HCT116 (cell line): ENCODE measurements around the gene STYXL1. TPM values are rescaled to one million over a fixed set of nuclear protein-coding genes. Genes with fewer than 3 reads are reported as not detected.

Experiments
- ATAC-seq: fragments of 200-7000 bp; cut with Tn5 transposase; 2 replicates; pipeline ENCODE4 v1.9.1; 2020; ENCODE audit warnings: mild to moderate bottlenecking, moderate library complexity
- BruUV-seq: library from RNA; stranded (reverse); fragments of 400-500 nt; replicated peaks from 2 replicates; lab custom pipeline; 2021; lab: Mats Ljungman, UMichigan
- CTCF ChIA-PET: fragments of 300-600 bp; sonication (Branson Sonifier 250); formaldehyde crosslinking; loops from one replicate; lab custom pipeline; 2021; ENCODE audit warnings: antibody characterized with exemption; lab: Charles Lee
- POLR2A ChIA-PET: fragments of 300-600, 350-600 bp; sonication (Branson Sonifier 250); formaldehyde crosslinking; loops from one replicate; lab custom pipeline; 2021; ENCODE audit warnings: antibody characterized with exemption; lab: Charles Lee
- RAD21 ChIA-PET, 2 experiments: fragments of 300-600 bp; sonication (Branson Sonifier 250); formaldehyde crosslinking; loops; one replicate each; lab custom pipeline; 2023; ENCODE audit warnings: low total read pairs in 2 of 2; ENCODE audit not compliant: uncharacterized antibody in 2 of 2, unreplicated experiment in 2 of 2, low non-redundant PET in 1 of 2; lab: Charles Lee
- DNase-seq: peaks from one replicate; pipeline ENCODE4 v3.0.0-alpha.2; 2010; ENCODE audit warnings: low read depth, low spot score
- H2AFZ ChIP-seq: fragments of 200-600 bp; shearing (Covaris generic), sonication (generic); 2 replicates; pipeline ENCODE4 v1.6.1; 2017; ENCODE audit warnings: low read depth, mixed run types, mixed read lengths, antibody characterized with exemption, low read length; ENCODE audit not compliant: poor library complexity, severe bottlenecking
- H3K27ac ChIP-seq: 2 replicates; pipeline ENCODE4 v1.5.1; 2012; ENCODE audit warnings: low read depth, low read length
- H3K27me3 ChIP-seq: fragments of 200-600 bp; sonication (generic); 2 replicates; pipeline ENCODE4 v1.6.1; 2016; ENCODE audit warnings: mixed run types, low read length, mixed read lengths; ENCODE audit not compliant: insufficient read depth
- H3K36me3 ChIP-seq, 2 experiments: fragments of 200-500 bp in 1 of 2; fragments of 200-600 bp in 1 of 2; sonication (Bioruptor generic) in 1 of 2; sonication (generic) in 1 of 2; 2 replicates each; pipeline versions ENCODE4 v1.5.1 to v1.6.1; 2014 to 2016; ENCODE audit warnings: low read length in 2 of 2, inconsistent platforms in 1 of 2, mixed read lengths in 1 of 2, mixed run types in 1 of 2; ENCODE audit not compliant: insufficient read depth in 2 of 2, control insufficient read depth in 1 of 2
- H3K4me1 ChIP-seq, 2 experiments: fragments of 200-600 bp in 1 of 2; sonication (generic) in 1 of 2; 2 replicates each; pipeline versions ENCODE4 v1.5.1 to v1.6.1; 2012 to 2017; ENCODE audit warnings: low read length in 2 of 2, inconsistent platforms in 1 of 2, mild to moderate bottlenecking in 1 of 2, mixed read lengths in 1 of 2, mixed run types in 1 of 2, moderate library complexity in 1 of 2; ENCODE audit not compliant: insufficient read depth in 2 of 2, control insufficient read depth in 1 of 2
- H3K4me2 ChIP-seq: fragments of 200-600 bp; sonication (generic); 2 replicates; pipeline ENCODE4 v1.6.1; 2017; ENCODE audit warnings: mixed run types, low read length, mixed read lengths
- H3K4me3 ChIP-seq, 2 experiments: fragments of 200-600 bp in 1 of 2; sonication (generic) in 1 of 2; replicated peaks in 1 of 2; 2 replicates each; pipeline ENCODE4 v1.5.1; 2011 to 2016; ENCODE audit warnings: low read length in 2 of 2, control low read depth in 1 of 2, low read depth in 1 of 2, mild to moderate bottlenecking in 1 of 2, mixed read lengths in 1 of 2, mixed run types in 1 of 2
- H3K79me2 ChIP-seq: fragments of 200-600 bp; sonication (generic); 2 replicates; pipeline ENCODE4 v1.6.1; 2017; ENCODE audit warnings: mild to moderate bottlenecking, mixed run types, low read length, moderate library complexity, mixed read lengths; ENCODE audit not compliant: insufficient read depth
- H3K9ac ChIP-seq: fragments of 200-600 bp; sonication (generic); 2 replicates; pipeline ENCODE4 v1.6.1; 2016; ENCODE audit warnings: low read length, mixed read lengths
- H3K9me2 ChIP-seq: fragments of 200-600 bp; sonication (generic), shearing (Covaris generic); 2 replicates; pipeline ENCODE4 v1.6.1; 2017; ENCODE audit warnings: mixed run types, mild to moderate bottlenecking, moderate library complexity; ENCODE audit not compliant: insufficient read depth
- H3K9me3 ChIP-seq, 2 experiments: fragments of 200-500 bp in 1 of 2; fragments of 200-600 bp in 1 of 2; sonication (Bioruptor generic) in 1 of 2; sonication (generic) in 1 of 2; 2 replicates each; pipeline ENCODE4 v1.6.1; 2014 to 2017; ENCODE audit warnings: low read length in 2 of 2, mixed read lengths in 2 of 2, inconsistent platforms in 1 of 2, low read depth in 1 of 2, mild to moderate bottlenecking in 1 of 2, mixed run types in 1 of 2, moderate library complexity in 1 of 2; ENCODE audit not compliant: control insufficient read depth in 1 of 2, insufficient read depth in 1 of 2
- H4K20me1 ChIP-seq: fragments of 200-600 bp; sonication (generic), shearing (Covaris generic); 2 replicates; pipeline ENCODE4 v1.6.1; 2017; ENCODE audit warnings: mixed run types, mild to moderate bottlenecking, moderate library complexity; ENCODE audit not compliant: insufficient read depth
- ATF3 ChIP-seq: IDR thresholded peaks from 2 replicates; pipeline ENCODE4 v1.6.1; 2012
- CBX3 ChIP-seq: IDR thresholded peaks from 2 replicates; pipeline ENCODE4 v1.6.1; 2012; ENCODE audit warnings: low read depth
- CEBPB ChIP-seq: IDR thresholded peaks from 2 replicates; pipeline ENCODE4 v1.6.1; 2012; ENCODE audit warnings: low read depth
- CTCF ChIP-seq, 3 experiments: fragments of 200-600 bp in 1 of 3; sonication (generic) in 1 of 3; IDR thresholded peaks in 2 of 3; conservative IDR thresholded peaks in 1 of 3; 2 replicates each; pipeline ENCODE4 v1.5.1; 2012 to 2017; ENCODE audit warnings: low read depth in 2 of 3, low read length in 2 of 3, antibody characterized with exemption in 1 of 3, borderline replicate concordance in 1 of 3, control low read depth in 1 of 3, mild to moderate bottlenecking in 1 of 3, mixed read lengths in 1 of 3, mixed run types in 1 of 3, moderate library complexity in 1 of 3; ENCODE audit not compliant: insufficient read depth in 1 of 3
- EGR1 ChIP-seq: IDR thresholded peaks from 2 replicates; pipeline ENCODE4 v1.6.1; 2012; ENCODE audit warnings: low read depth
- ELF1 ChIP-seq: IDR thresholded peaks from 2 replicates; pipeline ENCODE4 v1.6.1; 2012; ENCODE audit warnings: low read depth, borderline replicate concordance
- EZH2 ChIP-seq: fragments of 200-600 bp; sonication (generic); IDR thresholded peaks from 2 replicates; pipeline ENCODE4 v1.6.1; 2017; ENCODE audit warnings: antibody characterized with exemption, mixed run types
- EZH2phosphoT487 ChIP-seq: fragments of 200-600 bp; IDR thresholded peaks from 2 replicates; pipeline ENCODE4 v1.6.1; 2018; ENCODE audit warnings: antibody characterized with exemption, borderline replicate concordance
- FOSL1 ChIP-seq: IDR thresholded peaks from 2 replicates; pipeline ENCODE4 v1.6.1; 2012; ENCODE audit warnings: low read depth
- JUND ChIP-seq: IDR thresholded peaks from 2 replicates; pipeline ENCODE4 v1.6.1; 2012
- MAX ChIP-seq: IDR thresholded peaks from 2 replicates; pipeline ENCODE4 v1.6.1; 2012
- POLR2AphosphoS5 ChIP-seq: IDR thresholded peaks from 2 replicates; pipeline ENCODE4 v1.6.1; 2011; ENCODE audit warnings: mild to moderate bottlenecking, low read depth, low read length, moderate library complexity
- RAD21 ChIP-seq: IDR thresholded peaks from 2 replicates; pipeline ENCODE4 v1.6.1; 2012; ENCODE audit warnings: low read depth, mild to moderate bottlenecking
- REST ChIP-seq: IDR thresholded peaks from 2 replicates; pipeline ENCODE4 v1.6.1; 2012; ENCODE audit warnings: low read depth
- SIN3A ChIP-seq: IDR thresholded peaks from 2 replicates; pipeline ENCODE4 v1.6.1; 2012; ENCODE audit warnings: low read depth
- TCF7L2 ChIP-seq: IDR thresholded peaks from 2 replicates; pipeline ENCODE4 v1.7.0; 2011; ENCODE audit warnings: borderline replicate concordance, inconsistent platforms; ENCODE audit not compliant: insufficient read depth, insufficient read length; ENCODE audit errors: extremely low read depth
- ZBTB33 ChIP-seq: IDR thresholded peaks from 2 replicates; pipeline ENCODE4 v1.6.1; 2011; ENCODE audit warnings: mild to moderate bottlenecking, low read length, moderate library complexity; ENCODE audit not compliant: insufficient replicate concordance; ENCODE audit errors: extremely low read depth
- ZFX ChIP-seq: fragments of 450-650 bp; IDR thresholded peaks from 2 replicates; pipeline ENCODE4 v1.6.1; 2017
- ZNF274 ChIP-seq: fragments of 200-500 bp; sonication (Bioruptor generic); IDR thresholded peaks from 2 replicates; pipeline ENCODE4 v1.6.1; 2014; ENCODE audit warnings: mild to moderate bottlenecking, low read depth, low read length, inconsistent platforms
- intact Hi-C: fragments of 100-400 bp; cut with micrococcal nuclease; formaldehyde crosslinking; loops from 2 replicates; pipeline ENCODE4 v1.10.0; 2022
- total RNA-seq: library from RNA; stranded (reverse); gene quantifications from one replicate; pipeline ENCODE4 v1.2.1, GENCODE V29; 2021; ENCODE audit not compliant: unreplicated experiment

STYXL1 gene
- total RNA-seq, 1 experiment from 2014 or later = 32.5 TPM

GRCh38 chr7:76020031-76020714 is 27.6 kb downstream of the STYXL1 start:
- Histone ChIP-seq H4K20me1 (no peaks in the 10 kb centered on the region), H3K9me3 (no peaks in the 10 kb centered on the region), H3K79me2 (no peaks in the 10 kb centered on the region), H2AFZ (no peak overlapping the region), H3K9me2 (no peaks in the 10 kb centered on the region), H3K36me3 (0 out of 4 replicates have a peak, but pooled peaks cover 0 to 2% of the 10 kb centered on the region in 2 experiments), H3K27ac (no peak overlapping the region), H3K9ac (no peak overlapping the region), H3K27me3 (no peaks in the 10 kb centered on the region), H3K4me3 (no peak overlapping the region), H3K4me2 (no peak overlapping the region), H3K4me1 (no peaks in the 10 kb centered on the region)
- POLR2A ChIA-PET = interaction anchor here (0.6 to 1.5 kb wide), 3 partner anchors 154 to 243 kb away, joined by 3 to 4 read pairs (median 4); no protein-coding TSS in a partner anchor
- CTCF ChIA-PET = interaction anchor here (0.6 to 3.9 kb wide), 16 partner anchors 9 to 294 kb away, joined by 3 to 72 read pairs (median 4); no protein-coding TSS in a partner anchor
- BruUV-seq = no TSS peak
- intact Hi-C loops = loop anchor here (1.0 to 10.0 kb wide), 2 partner anchors 154 to 255 kb away; no protein-coding TSS in a partner anchor
- DNase-seq (peak; percentile 47), ATAC-seq (peak; percentile 93)
- RAD21 ChIA-PET = interaction anchor here (0.6 to 2.3 kb wide), 6 partner anchors 82 to 973 kb away, joined by 3 to 22 read pairs (median 6); no protein-coding TSS in a partner anchor
- no peak for TF ChIP-seq ELF1
- no peak for TF ChIP-seq EZH2phosphoT487
- no peak for TF ChIP-seq ATF3
- no peak for TF ChIP-seq ZBTB33
- peak; percentile 86 to 97 (median 90) for TF ChIP-seq CTCF (IDR thresholded peaks at IDR 0.05 in 2 of 3, conservative IDR thresholded peaks at IDR 0.05 in 1 of 3; ENCODE audit: borderline replicate concordance in 1 of 3, insufficient read depth in 1 of 3, low read depth in 2 of 3, low read length in 2 of 3)
- no peak for TF ChIP-seq EZH2
- no peak for TF ChIP-seq CBX3
- TF ChIP-seq ZFX = no peak
- no peak for TF ChIP-seq SIN3A
- TF ChIP-seq MAX = no peak
- TF ChIP-seq ZNF274 = no peak
- no peak for TF ChIP-seq REST
- no peak for TF ChIP-seq POLR2AphosphoS5
- TF ChIP-seq TCF7L2 = no peak
- TF ChIP-seq FOSL1 = no peak
- no peak for TF ChIP-seq JUND
- TF ChIP-seq RAD21 = peak; percentile 97
- no peak for TF ChIP-seq EGR1
- no peak for TF ChIP-seq CEBPB
